HS-5 (cell line): ENCODE data around the gene L3MBTL4.
"Not testable (repeated sequence)": the region's sequence is repeated elsewhere in the genome, so short reads cannot be mapped to it uniquely, and the experiment has no call there.

Source experiments
- DNase-seq: peaks from one replicate; pipeline ENCODE4 v3.0.0-alpha.2; 2012; ENCODE audit warnings: low read depth

L3MBTL4 gene

GRCh38 chr18:6406075-6406909 lies 8.4 kb downstream of the L3MBTL4 start:
- peak; percentile 39 for DNase-seq

- DNase-seq, result no peak
Measured at GRCh38 chr18:6405237-6406074, 9.3 kb downstream of the L3MBTL4 start.

- DNase-seq, result no peak
Measured at GRCh38 chr18:6404834-6405233, 9.9 kb downstream of the L3MBTL4 start.

- no peak for DNase-seq
Measured at GRCh38 chr18:6401687-6402086, 13.0 kb downstream of the L3MBTL4 start.

GRCh38 chr18:6399776-6400175 lies 14.9 kb downstream of the L3MBTL4 start:
- DNase-seq, result no peak

- no peak for DNase-seq
Measured at GRCh38 chr18:6397931-6398566, 16.7 kb downstream of the L3MBTL4 start.

GRCh38 chr18:6396847-6397246 lies 17.9 kb downstream of the L3MBTL4 start:
- no peak for DNase-seq

GRCh38 chr18:6396276-6396675 lies 18.4 kb downstream of the L3MBTL4 start:
- DNase-seq, result no peak

GRCh38 chr18:6389005-6389404 lies 25.7 kb downstream of the L3MBTL4 start:
- no peak for DNase-seq

- no peak for DNase-seq
Measured at GRCh38 chr18:6382963-6383362, 31.7 kb downstream of the L3MBTL4 start.

- not testable (repeated sequence) for DNase-seq
Measured at GRCh38 chr18:6377473-6377872, 37.2 kb downstream of the L3MBTL4 start.

- no peak for DNase-seq
Measured at GRCh38 chr18:6376433-6377229, 38.1 kb downstream of the L3MBTL4 start.

GRCh38 chr18:6374935-6375529 lies 39.7 kb downstream of the L3MBTL4 start:
- no peak for DNase-seq

GRCh38 chr18:6374340-6374739 lies 40.4 kb downstream of the L3MBTL4 start:
- no peak for DNase-seq

GRCh38 chr18:6373187-6373586 lies 41.5 kb downstream of the L3MBTL4 start:
- DNase-seq, result no peak

- no peak for DNase-seq
Measured at GRCh38 chr18:6370886-6371635, 43.6 kb downstream of the L3MBTL4 start.

- no peak for DNase-seq
Measured at GRCh38 chr18:6370410-6370809, 44.3 kb downstream of the L3MBTL4 start.

GRCh38 chr18:6368017-6368416 lies 46.7 kb downstream of the L3MBTL4 start:
- DNase-seq, result no peak

GRCh38 chr18:6367208-6367607 lies 47.5 kb downstream of the L3MBTL4 start:
- no peak for DNase-seq

GRCh38 chr18:6366776-6367175 lies 47.9 kb downstream of the L3MBTL4 start:
- DNase-seq, result no peak

GRCh38 chr18:6365385-6365784 lies 49.3 kb downstream of the L3MBTL4 start:
- DNase-seq, result no peak
